ENCODE data around the gene EFCAB10. TPM values are rescaled to one million over a fixed set of nuclear protein-coding genes. Genes with fewer than 3 reads are reported as not detected.
A peak's percentile ranks its signal among the peaks of the same experiment; 100 is the strongest.

Gene EFCAB10, protein sequence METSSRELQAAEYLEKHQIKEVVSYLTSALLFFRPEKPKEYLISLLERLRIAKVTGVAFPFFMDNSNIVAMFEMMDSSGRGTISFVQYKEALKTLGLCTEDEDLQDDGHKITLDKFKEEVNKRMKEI
- not detected for total RNA-seq

DNA sequence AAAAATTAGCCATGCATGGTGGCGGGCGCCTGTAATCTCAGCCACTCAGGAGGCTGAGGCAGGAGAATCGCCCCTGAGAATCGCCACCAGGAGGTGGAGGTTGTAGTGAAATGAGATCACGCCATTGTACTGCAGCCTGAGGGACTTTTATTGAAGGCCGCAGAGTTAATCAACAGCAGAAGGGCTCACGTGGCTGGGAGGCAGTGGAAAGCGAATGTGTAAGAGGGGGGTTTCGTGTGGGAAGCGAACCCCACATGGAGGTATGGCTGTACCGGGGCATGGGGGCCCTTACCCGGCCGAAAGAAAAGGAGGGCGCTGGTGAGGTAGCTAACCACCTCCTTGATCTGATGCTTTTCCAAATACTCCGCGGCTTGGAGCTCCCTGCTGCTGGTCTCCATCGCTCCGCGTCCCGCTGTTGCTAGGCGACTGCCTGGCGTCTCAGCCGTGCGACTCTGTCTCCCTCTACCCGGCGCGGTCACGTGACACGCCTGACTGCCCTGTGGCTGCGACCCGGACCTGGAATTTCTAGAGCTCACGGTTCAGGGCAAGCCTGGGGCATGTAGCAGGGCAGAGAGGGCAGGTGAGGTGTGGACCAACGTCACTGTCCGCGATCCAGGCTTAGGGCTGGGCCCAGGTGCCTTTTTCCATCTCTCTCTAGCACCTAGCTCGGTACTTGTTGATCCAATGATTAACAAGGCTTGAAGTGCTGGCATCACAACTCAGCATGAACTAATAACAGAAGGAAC is at the start of gene EFCAB10:
EFCAB10 (minus strand) TSS at position 428 of the 746 bp plus-strand sequence; CDS start at position 398, 30 bp downstream.
- Histone ChIP-seq H3K4me3 (peak within 1 kb of the TSS; percentile 34 to 45 (median 39)), H3K27ac (replicated peaks in 1 of 4) (no peak within 1 kb of the TSS), H3K9me3 (no peaks in the 10 kb centered on the region), H3K4me1 (peaks cover 0 to 8% (median 7%) of the 10 kb centered on the region in 4 donors), H3K27me3 (peaks cover 0 to 19% (median 0%) of the 10 kb centered on the region in 4 donors), H3K36me3 (no peaks in the 10 kb centered on the region)
- no peak for TF ChIP-seq POLR2AphosphoS5 (IDR thresholded peaks at IDR 0.05)
- no peak for TF ChIP-seq EP300 (IDR thresholded peaks at IDR 0.05)
- TF ChIP-seq, protein P1, sequence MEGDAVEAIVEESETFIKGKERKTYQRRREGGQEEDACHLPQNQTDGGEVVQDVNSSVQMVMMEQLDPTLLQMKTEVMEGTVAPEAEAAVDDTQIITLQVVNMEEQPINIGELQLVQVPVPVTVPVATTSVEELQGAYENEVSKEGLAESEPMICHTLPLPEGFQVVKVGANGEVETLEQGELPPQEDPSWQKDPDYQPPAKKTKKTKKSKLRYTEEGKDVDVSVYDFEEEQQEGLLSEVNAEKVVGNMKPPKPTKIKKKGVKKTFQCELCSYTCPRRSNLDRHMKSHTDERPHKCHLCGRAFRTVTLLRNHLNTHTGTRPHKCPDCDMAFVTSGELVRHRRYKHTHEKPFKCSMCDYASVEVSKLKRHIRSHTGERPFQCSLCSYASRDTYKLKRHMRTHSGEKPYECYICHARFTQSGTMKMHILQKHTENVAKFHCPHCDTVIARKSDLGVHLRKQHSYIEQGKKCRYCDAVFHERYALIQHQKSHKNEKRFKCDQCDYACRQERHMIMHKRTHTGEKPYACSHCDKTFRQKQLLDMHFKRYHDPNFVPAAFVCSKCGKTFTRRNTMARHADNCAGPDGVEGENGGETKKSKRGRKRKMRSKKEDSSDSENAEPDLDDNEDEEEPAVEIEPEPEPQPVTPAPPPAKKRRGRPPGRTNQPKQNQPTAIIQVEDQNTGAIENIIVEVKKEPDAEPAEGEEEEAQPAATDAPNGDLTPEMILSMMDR (IDR thresholded peaks at IDR 0.05): no peak
- TF ChIP-seq POLR2A (IDR thresholded peaks at IDR 0.05; ENCODE audit: low read depth): no peak
- intact Hi-C loops (cut with DNase I): no loop called here
- DNase-seq (ENCODE audit: extremely low spot score): no peak
- WGBS: 25% methylated on average over 32 of the region's 36 CpGs

DNA sequence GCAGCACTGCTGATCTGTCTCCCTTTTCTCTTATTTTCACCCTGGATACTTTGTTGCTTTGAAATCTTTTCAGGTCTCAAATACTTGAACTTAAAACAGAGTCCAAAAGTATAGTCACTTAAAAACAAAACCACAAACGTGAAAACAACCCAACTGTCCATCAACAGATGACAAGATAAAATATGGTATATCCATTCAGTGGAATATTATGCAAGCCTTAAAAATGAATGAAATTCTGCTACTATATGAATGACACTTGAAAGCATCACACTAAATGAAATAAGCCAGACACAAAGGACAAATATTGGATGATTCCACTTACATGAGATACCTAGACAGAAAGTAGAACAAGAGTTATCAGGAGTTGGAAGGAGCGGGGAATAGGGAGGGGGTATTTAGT is 44.7 kb upstream of the EFCAB10 start:
- 63% methylated on average over 2 of the region's 2 CpGs for WGBS
- intact Hi-C loops (cut with DNase I): no loop called here
- no peak for DNase-seq (ENCODE audit: extremely low spot score)
- Histone ChIP-seq H3K9me3 (peaks cover 0 to 3% (median 0%) of the 10 kb centered on the region in 4 donors), H3K27ac (replicated peaks in 1 of 4) (no peak overlapping the region), H3K36me3 (peaks cover 4 to 58% (median 25%) of the 10 kb centered on the region in 4 donors), H3K4me3 (no peak overlapping the region), H3K27me3 (no peaks in the 10 kb centered on the region), H3K4me1 (peaks cover 10 to 18% (median 17%) of the 10 kb centered on the region in 4 donors)
- TF ChIP-seq POLR2A (IDR thresholded peaks at IDR 0.05; ENCODE audit: low read depth): no peak
- TF ChIP-seq POLR2AphosphoS5 (IDR thresholded peaks at IDR 0.05): no peak
- TF ChIP-seq, protein P1 (IDR thresholded peaks at IDR 0.05): no peak
- no peak for TF ChIP-seq EP300 (IDR thresholded peaks at IDR 0.05)

DNA sequence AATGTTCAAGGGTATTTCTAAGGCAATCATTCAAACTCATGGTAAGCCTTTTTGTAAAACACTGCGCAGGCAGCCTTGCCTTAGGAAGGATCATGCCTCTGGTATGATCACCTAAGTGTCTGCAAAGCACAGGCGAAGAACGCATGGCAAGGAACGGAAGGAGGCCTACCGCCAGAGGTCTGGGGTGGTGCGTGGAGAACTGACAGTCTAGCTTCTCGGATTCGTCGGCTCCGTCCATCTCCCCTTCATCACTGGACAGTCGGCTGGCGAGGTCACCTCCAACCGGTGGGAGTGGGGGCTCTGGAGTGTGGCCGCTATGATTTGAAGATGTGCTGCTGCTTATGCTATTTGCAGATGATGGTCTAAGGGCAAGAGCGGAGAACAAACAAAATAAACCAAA is 42.6 kb upstream of the EFCAB10 start:
- no peak for DNase-seq (ENCODE audit: extremely low spot score)
- 98% methylated on average over 15 of the region's 15 CpGs for WGBS
- Histone ChIP-seq H3K4me3 (no peak overlapping the region), H3K4me1 (peaks cover 12 to 20% (median 19%) of the 10 kb centered on the region in 4 donors), H3K27me3 (no peaks in the 10 kb centered on the region), H3K36me3 (peaks cover 0 to 46% (median 20%) of the 10 kb centered on the region in 4 donors), H3K9me3 (peaks cover 0 to 3% (median 0%) of the 10 kb centered on the region in 4 donors), H3K27ac (replicated peaks in 1 of 4) (no peak overlapping the region)
- TF ChIP-seq POLR2AphosphoS5 (IDR thresholded peaks at IDR 0.05) (no peak), EP300 (IDR thresholded peaks at IDR 0.05) (no peak), POLR2A (IDR thresholded peaks at IDR 0.05; ENCODE audit: low read depth) (no peak)
- TF ChIP-seq, protein P1 (IDR thresholded peaks at IDR 0.05): no peak
- intact Hi-C loops (cut with DNase I): no loop called here

GRCh38 chr7:105623378-105623777 is 42.1 kb upstream of the EFCAB10 start:
- TF ChIP-seq, protein P1 (IDR thresholded peaks at IDR 0.05): no peak
- no peak for TF ChIP-seq POLR2AphosphoS5 (IDR thresholded peaks at IDR 0.05)
- TF ChIP-seq POLR2A (IDR thresholded peaks at IDR 0.05; ENCODE audit: low read depth): no peak
- TF ChIP-seq EP300 (IDR thresholded peaks at IDR 0.05): no peak
- peaks cover 12 to 20% (median 19%) of the 10 kb centered on the region in 4 donors for H3K4me1 ChIP-seq
- peaks cover 0 to 3% (median 0%) of the 10 kb centered on the region in 4 donors for H3K9me3 ChIP-seq
- DNase-seq (ENCODE audit: extremely low spot score): no peak
- intact Hi-C loops (cut with DNase I): no loop called here
- 94% methylated on average over 4 of the region's 5 CpGs for WGBS
- no peak overlapping the region for H3K4me3 ChIP-seq
- H3K27me3 ChIP-seq: no peaks in the 10 kb centered on the region
- H3K27ac ChIP-seq (replicated peaks in 1 of 4): no peak overlapping the region
- peaks cover 0 to 51% (median 23%) of the 10 kb centered on the region in 4 donors for H3K36me3 ChIP-seq
